OCI-LY1 (cell line): ENCODE data around the gene MAD2L1BP.

Source experiments
- CTCF ChIP-seq: fragments of 200-600 bp; sonication (generic), shearing (Covaris generic); IDR thresholded peaks from 2 replicates; pipeline ENCODE4 v1.5.1; 2017; ENCODE audit warnings: mild to moderate bottlenecking, antibody characterized with exemption, low read length, moderate library complexity, mixed read lengths
- EZH2 ChIP-seq: fragments of 200-600 bp; sonication (generic), shearing (Covaris generic); IDR thresholded peaks from 2 replicates; pipeline ENCODE4 v1.8.0; 2017; ENCODE audit warnings: borderline replicate concordance, mixed run types, mild to moderate bottlenecking, antibody characterized with exemption, low read length, moderate library complexity, mixed read lengths

- no peak for TF ChIP-seq CTCF
- no peak for TF ChIP-seq EZH2
Measured at GRCh38 chr6:43648248-43648647, 12.6 kb downstream of the MAD2L1BP start.
